Karpas-422 (cell line): Measurements from ENCODE around the gene IL17REL. TPM values are rescaled to one million over a fixed set of nuclear protein-coding genes. Genes with fewer than 3 reads are reported as not detected.

Experiments
- DNase-seq: peaks from one replicate; pipeline ENCODE4 v3.0.0-alpha.2; 2015
- H2AFZ ChIP-seq: fragments of 200-600 bp; sonication (generic); 2 replicates; pipeline ENCODE4 v1.6.1; 2014; ENCODE audit warnings: antibody characterized with exemption, low read length, mixed read lengths
- H3K27ac ChIP-seq: fragments of 200-600 bp; sonication (generic); 2 replicates; pipeline ENCODE4 v1.5.1; 2014; ENCODE audit warnings: mild to moderate bottlenecking, low read length, moderate library complexity
- H3K27me3 ChIP-seq: fragments of 200-600 bp; sonication (generic); 2 replicates; pipeline ENCODE4 v1.6.1; 2014; ENCODE audit warnings: low read length, mixed read lengths
- H3K36me3 ChIP-seq: fragments of 200-600 bp; sonication (generic); 2 replicates; pipeline ENCODE4 v1.6.1; 2014; ENCODE audit warnings: low read length, mixed read lengths; ENCODE audit not compliant: insufficient read depth
- H3K4me1 ChIP-seq: fragments of 200-600 bp; sonication (generic); 2 replicates; pipeline ENCODE4 v1.6.1; 2014; ENCODE audit warnings: mild to moderate bottlenecking, low read length, mixed read lengths
- H3K4me2 ChIP-seq: fragments of 200-600 bp; sonication (generic); 2 replicates; pipeline ENCODE4 v1.6.1; 2014; ENCODE audit warnings: low read length, low read depth, mild to moderate bottlenecking; ENCODE audit not compliant: poor library complexity, severe bottlenecking
- H3K4me3 ChIP-seq: fragments of 200-600 bp; sonication (generic); 2 replicates; pipeline ENCODE4 v1.5.1; 2014; ENCODE audit warnings: mild to moderate bottlenecking, antibody characterized with exemption, low read length, mixed read lengths
- H3K79me2 ChIP-seq: fragments of 200-600 bp; sonication (generic); 2 replicates; pipeline ENCODE4 v1.6.1; 2014; ENCODE audit warnings: mild to moderate bottlenecking, low read length, mixed read lengths
- H3K9ac ChIP-seq: fragments of 200-600 bp; sonication (generic); 2 replicates; pipeline ENCODE4 v1.6.0; 2014; ENCODE audit warnings: low read length
- H3K9me2 ChIP-seq: fragments of 200-600 bp; sonication (generic), shearing (Covaris generic); replicated peaks from 2 replicates; pipeline ENCODE4 v1.6.0; 2014; ENCODE audit warnings: mild to moderate bottlenecking, low read length, moderate library complexity; ENCODE audit not compliant: insufficient read depth
- H3K9me3 ChIP-seq: fragments of 300-700, 200-600 bp; sonication (generic); 2 replicates; pipeline ENCODE4 v1.6.1; 2014; ENCODE audit warnings: low read length, mixed read lengths
- H4K20me1 ChIP-seq: fragments of 200-600 bp; sonication (generic); 2 replicates; pipeline ENCODE4 v1.6.1; 2014; ENCODE audit warnings: mild to moderate bottlenecking, antibody characterized with exemption, low read length, low read depth; ENCODE audit not compliant: insufficient read depth
- total RNA-seq: library from RNA; depleted of rRNA; stranded (reverse); fragments of >200 nt; shearing (Covaris generic); gene quantifications from 2 replicates; pipeline ENCODE4 v1.2.3, GENCODE V29; 2014; ENCODE audit warnings: low replicate concordance

The IL17REL gene
- total RNA-seq, 1 experiment from 2014 or later = not detected

- Histone ChIP-seq H3K4me3 (no peak overlapping the region), H3K79me2 (no peaks in the 10 kb centered on the region), H3K4me2 (no peak overlapping the region), H3K9me3 (no peaks in the 10 kb centered on the region), H4K20me1 (peaks cover 54% of the 10 kb centered on the region), H3K9me2 (no peaks in the 10 kb centered on the region), H3K27ac (no peak overlapping the region), H3K36me3 (peaks cover 15% of the 10 kb centered on the region), H3K9ac (no peak overlapping the region), H3K4me1 (peaks cover 36% of the 10 kb centered on the region), H2AFZ (no peak overlapping the region), H3K27me3 (no peaks in the 10 kb centered on the region)
- peak; percentile 62 for DNase-seq
These were observed 45.5 kb downstream of the IL17REL start for GRCh38 chr22:49966774-49967705.

GRCh38 chr22:49966041-49966773, 46.4 kb downstream of the IL17REL start:
- H3K9me3 ChIP-seq = no peaks in the 10 kb centered on the region
- H4K20me1 ChIP-seq = peaks cover 61% of the 10 kb centered on the region
- H3K4me3 ChIP-seq = no peak overlapping the region
- H3K9me2 ChIP-seq = no peaks in the 10 kb centered on the region
- H3K36me3 ChIP-seq = peaks cover 15% of the 10 kb centered on the region
- no peaks in the 10 kb centered on the region for H3K27me3 ChIP-seq
- no peak for DNase-seq
- H3K27ac ChIP-seq = no peak overlapping the region
- peaks cover 7% of the 10 kb centered on the region for H3K79me2 ChIP-seq
- no peak overlapping the region for H3K9ac ChIP-seq
- H3K4me2 ChIP-seq = no peak overlapping the region
- H3K4me1 ChIP-seq = peaks cover 36% of the 10 kb centered on the region
- H2AFZ ChIP-seq = no peak overlapping the region

GRCh38 chr22:49965091-49966040, 47.2 kb downstream of the IL17REL start:
- DNase-seq = no peak
- peaks cover 7% of the 10 kb centered on the region for H3K79me2 ChIP-seq
- no peak overlapping the region for H3K4me3 ChIP-seq
- H3K27me3 ChIP-seq = no peaks in the 10 kb centered on the region
- H2AFZ ChIP-seq = no peak overlapping the region
- peaks cover 61% of the 10 kb centered on the region for H4K20me1 ChIP-seq
- H3K27ac ChIP-seq = no peak overlapping the region
- no peaks in the 10 kb centered on the region for H3K9me2 ChIP-seq
- no peak overlapping the region for H3K4me2 ChIP-seq
- no peaks in the 10 kb centered on the region for H3K9me3 ChIP-seq
- no peak overlapping the region for H3K9ac ChIP-seq
- peaks cover 27% of the 10 kb centered on the region for H3K4me1 ChIP-seq
- H3K36me3 ChIP-seq = peaks cover 15% of the 10 kb centered on the region

- H3K9me2 ChIP-seq = no peaks in the 10 kb centered on the region
- H3K9ac ChIP-seq = no peak overlapping the region
- H3K36me3 ChIP-seq = peaks cover 15% of the 10 kb centered on the region
- DNase-seq = no peak
- peaks cover 7% of the 10 kb centered on the region for H3K79me2 ChIP-seq
- no peak overlapping the region for H3K4me2 ChIP-seq
- no peaks in the 10 kb centered on the region for H3K27me3 ChIP-seq
- no peak overlapping the region for H2AFZ ChIP-seq
- peaks cover 33% of the 10 kb centered on the region for H3K4me1 ChIP-seq
- no peaks in the 10 kb centered on the region for H3K9me3 ChIP-seq
- no peak overlapping the region for H3K27ac ChIP-seq
- no peak overlapping the region for H3K4me3 ChIP-seq
- H4K20me1 ChIP-seq = peaks cover 61% of the 10 kb centered on the region
These were observed 48.2 kb downstream of the IL17REL start for GRCh38 chr22:49964136-49965090.

GRCh38 chr22:49963647-49964026, 48.9 kb downstream of the IL17REL start:
- Histone ChIP-seq H3K36me3 (peaks cover 15% of the 10 kb centered on the region), H3K4me2 (no peak overlapping the region), H3K79me2 (peaks cover 7% of the 10 kb centered on the region), H3K9me3 (no peaks in the 10 kb centered on the region), H3K27me3 (no peaks in the 10 kb centered on the region), H3K4me1 (peaks cover 37% of the 10 kb centered on the region), H3K9ac (no peak overlapping the region), H2AFZ (no peak overlapping the region), H4K20me1 (peaks cover 61% of the 10 kb centered on the region), H3K9me2 (no peaks in the 10 kb centered on the region), H3K4me3 (no peak overlapping the region), H3K27ac (no peak overlapping the region)
- no peak for DNase-seq

GRCh38 chr22:49962751-49963646, 49.6 kb downstream of the IL17REL start:
- H2AFZ ChIP-seq = no peak overlapping the region
- peaks cover 37% of the 10 kb centered on the region for H3K4me1 ChIP-seq
- peak overlapping the region; percentile 78 for H3K4me2 ChIP-seq
- peak overlapping the region; percentile 91; the same call in 1 of the 2 replicates for H3K9ac ChIP-seq
- peak overlapping the region; percentile 86; the same call in 1 of the 2 replicates for H3K4me3 ChIP-seq
- H3K36me3 ChIP-seq = peaks cover 15% of the 10 kb centered on the region
- H4K20me1 ChIP-seq = peaks cover 61% of the 10 kb centered on the region
- H3K27ac ChIP-seq = no peak overlapping the region
- no peaks in the 10 kb centered on the region for H3K9me3 ChIP-seq
- H3K27me3 ChIP-seq = no peaks in the 10 kb centered on the region
- no peaks in the 10 kb centered on the region for H3K9me2 ChIP-seq
- DNase-seq = no peak
- peaks cover 7% of the 10 kb centered on the region for H3K79me2 ChIP-seq
